BLaER1 (cell line): Measurements from ENCODE around the gene WNT9A.
"Not testable (repeated sequence)": the region's sequence is repeated elsewhere in the genome, so short reads cannot be mapped to it uniquely, and the experiment has no call there.

ENCODE experiments used
- H3K27ac ChIP-seq: shearing (Covaris generic); formaldehyde crosslinking; 2 replicates; pipeline ENCODE4 v1.8.1; 2022
- H3K27me3 ChIP-seq: shearing (Covaris generic); formaldehyde crosslinking; 2 replicates; pipeline ENCODE4 v1.8.1; 2022
- H3K36me3 ChIP-seq: shearing (Covaris generic); formaldehyde crosslinking; 2 replicates; pipeline ENCODE4 v1.8.1; 2022
- H3K4me1 ChIP-seq: shearing (Covaris generic); formaldehyde crosslinking; 2 replicates; pipeline ENCODE4 v1.8.1; 2022
- H3K4me2 ChIP-seq: shearing (Covaris generic); formaldehyde crosslinking; 2 replicates; pipeline ENCODE4 v1.8.1; 2022
- H3K4me3 ChIP-seq: shearing (Covaris generic); formaldehyde crosslinking; 2 replicates; pipeline ENCODE4 v1.8.1; 2022
- H3K9ac ChIP-seq: shearing (Covaris generic); formaldehyde crosslinking; 2 replicates; pipeline ENCODE4 v1.8.1; 2022
- H3K9me3 ChIP-seq: shearing (Covaris generic); formaldehyde crosslinking; 2 replicates; pipeline ENCODE4 v1.8.1; 2022
- H4K20me1 ChIP-seq: shearing (Covaris generic); formaldehyde crosslinking; 2 replicates; pipeline ENCODE4 v1.8.1; 2022
- Cebpa-rat ChIP-seq: shearing (Covaris generic); IDR thresholded peaks from 2 replicates; pipeline ENCODE4 v1.8.1; 2022

Gene WNT9A

DNA sequence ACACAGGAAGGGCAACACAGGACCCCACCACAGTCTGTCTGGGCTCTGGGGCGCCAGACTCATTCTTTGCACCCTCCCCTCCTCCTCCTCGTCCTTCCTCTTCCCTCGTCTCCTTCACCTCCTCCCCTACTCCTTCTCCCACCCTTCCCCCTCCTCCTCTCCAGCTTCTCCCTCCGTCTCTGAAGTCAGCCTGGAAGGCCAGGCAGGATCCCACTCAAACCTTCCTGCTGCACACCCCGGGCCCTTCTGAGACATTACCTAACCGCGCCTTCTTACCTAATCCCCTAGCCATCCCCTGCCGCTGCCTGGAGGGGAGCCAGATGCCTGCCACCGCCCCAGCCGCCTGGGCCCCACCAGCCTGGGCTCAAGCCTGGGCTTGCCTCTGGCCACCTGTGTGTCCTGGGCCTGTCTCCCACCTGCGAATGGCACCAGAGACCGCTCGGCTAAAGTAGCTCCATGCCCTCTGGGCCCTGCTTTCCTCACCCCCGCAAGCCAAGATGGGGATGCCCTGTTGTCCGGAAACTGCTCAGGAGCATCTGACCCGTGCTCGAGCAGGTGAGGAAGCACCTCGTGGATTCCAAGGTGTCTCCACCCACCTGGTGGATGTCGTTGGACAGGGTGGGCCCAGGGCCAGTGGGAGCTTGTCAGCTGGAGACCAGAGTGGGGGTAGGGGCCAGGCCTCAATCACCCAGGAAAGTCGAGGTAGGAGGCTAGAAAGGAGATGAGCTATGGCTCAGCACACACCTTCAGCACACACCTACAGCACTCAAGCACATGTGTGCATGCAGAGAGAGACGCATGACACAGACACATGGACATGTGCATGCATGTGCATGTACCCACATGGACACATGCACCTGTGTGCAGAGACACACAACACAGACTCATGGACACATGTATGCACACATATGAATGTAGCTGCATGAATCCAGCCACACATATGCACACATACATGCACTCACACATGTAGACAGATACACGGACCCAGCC, 31.9 kb downstream of the WNT9A start:
- TF ChIP-seq Cebpa-rat: no peak
- no peaks in the 10 kb centered on the region for H3K9me3 ChIP-seq
- H3K27ac ChIP-seq: no peak overlapping the region
- H3K4me2 ChIP-seq: no peak overlapping the region
- no peaks in the 10 kb centered on the region for H4K20me1 ChIP-seq
- no peaks in the 10 kb centered on the region for H3K36me3 ChIP-seq
- peaks cover 9% of the 10 kb centered on the region; the same call in 1 of the 2 replicates for H3K4me1 ChIP-seq
- H3K9ac ChIP-seq: no peak overlapping the region
- H3K27me3 ChIP-seq: no peaks in the 10 kb centered on the region
- H3K4me3 ChIP-seq: no peak overlapping the region

DNA sequence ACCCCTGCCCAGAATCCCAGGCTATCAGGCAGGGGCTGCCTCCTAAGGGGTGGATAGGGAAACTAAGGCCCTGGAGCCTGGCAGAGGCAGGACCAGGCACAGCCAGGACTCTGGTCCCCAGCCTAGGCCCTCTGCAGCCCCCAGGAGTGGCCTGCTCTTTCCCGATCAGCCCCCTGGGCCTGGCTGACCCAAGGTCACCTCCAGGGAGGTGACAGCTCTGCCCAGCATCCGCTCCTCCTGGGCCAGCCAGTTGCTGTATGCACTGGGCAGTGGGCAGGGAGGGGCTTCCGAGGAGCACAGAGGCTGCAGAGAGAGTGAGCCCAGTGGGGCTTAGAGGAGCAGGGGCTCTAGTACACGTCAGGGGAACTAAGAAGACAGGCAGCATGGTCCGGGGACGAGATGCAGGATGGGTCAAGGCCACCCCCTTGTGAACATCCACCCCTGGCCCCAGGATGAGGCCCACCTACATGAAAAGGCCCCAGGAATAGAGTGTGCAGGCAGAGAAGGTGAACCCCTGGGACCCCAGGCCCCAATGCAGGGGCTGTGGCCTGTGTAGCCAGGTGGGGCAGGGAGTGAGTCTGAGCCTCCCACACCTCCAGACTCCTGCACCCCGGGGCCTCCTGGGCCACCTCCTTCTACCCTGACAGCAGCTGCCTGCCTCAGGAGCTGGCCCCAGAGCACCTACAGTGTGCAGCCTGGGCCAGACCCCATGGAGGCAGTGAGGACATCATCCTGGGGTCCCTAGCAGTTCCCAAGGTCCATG, 32.8 kb downstream of the WNT9A start:
- H3K9ac ChIP-seq: no peak overlapping the region
- no peak for TF ChIP-seq Cebpa-rat
- H4K20me1 ChIP-seq: no peaks in the 10 kb centered on the region
- no peaks in the 10 kb centered on the region for H3K27me3 ChIP-seq
- H3K4me2 ChIP-seq: no peak overlapping the region
- H3K4me3 ChIP-seq: no peak overlapping the region
- no peak overlapping the region for H3K27ac ChIP-seq
- no peaks in the 10 kb centered on the region for H3K9me3 ChIP-seq
- H3K4me1 ChIP-seq: peaks cover 18% of the 10 kb centered on the region
- H3K36me3 ChIP-seq: no peaks in the 10 kb centered on the region

DNA sequence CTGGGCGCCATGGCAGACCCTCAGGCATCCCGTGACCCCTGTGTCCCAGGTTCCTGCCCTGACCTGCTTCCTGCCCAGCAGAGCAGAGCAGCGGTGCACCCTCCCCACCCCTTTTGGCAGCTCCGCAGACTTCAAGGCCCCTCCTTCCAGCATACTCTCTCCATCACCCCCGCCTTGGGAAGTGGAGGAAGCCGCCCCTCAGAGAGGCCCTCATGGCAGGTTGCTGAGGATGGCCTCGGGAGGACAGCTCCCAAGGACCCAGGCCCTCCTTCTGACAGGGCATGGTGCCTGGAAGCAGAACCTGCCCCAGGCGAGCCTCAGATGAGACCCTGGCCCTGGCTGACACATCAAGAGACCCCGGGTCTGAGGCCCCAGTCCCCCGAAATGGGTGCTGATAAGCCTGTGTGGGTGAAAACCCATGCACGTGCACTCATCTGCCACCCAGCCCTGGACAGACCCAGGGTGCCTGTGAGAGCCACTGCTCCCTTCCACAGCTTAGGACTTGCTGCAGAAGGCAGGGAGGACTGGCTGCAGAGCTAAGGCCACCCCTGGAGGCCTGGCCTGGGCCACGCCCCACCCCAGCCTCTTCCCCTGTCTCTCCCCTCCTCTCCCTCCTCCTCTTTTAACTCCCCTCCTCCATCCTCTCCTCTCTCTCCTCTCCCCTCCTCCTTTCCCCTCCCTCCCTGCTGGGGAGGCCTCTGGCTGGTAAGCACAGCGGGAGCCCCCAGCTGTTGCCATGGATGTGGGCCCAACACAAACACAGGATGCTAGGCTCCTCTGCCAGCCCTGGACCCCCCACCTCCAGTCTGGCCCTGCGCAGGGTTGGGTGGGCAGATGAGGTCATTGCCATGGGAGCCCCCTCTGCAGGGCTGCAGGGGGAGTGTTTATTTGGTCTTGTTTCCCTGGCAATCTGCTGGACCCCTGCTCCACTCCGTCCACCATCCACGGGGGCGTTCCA, 33.7 kb downstream of the WNT9A start:
- Histone ChIP-seq H4K20me1 (no peaks in the 10 kb centered on the region), H3K9me3 (no peaks in the 10 kb centered on the region), H3K27me3 (no peaks in the 10 kb centered on the region), H3K4me1 (peaks cover 20% of the 10 kb centered on the region), H3K4me3 (no peak overlapping the region), H3K27ac (no peak overlapping the region), H3K4me2 (no peak overlapping the region), H3K36me3 (no peaks in the 10 kb centered on the region), H3K9ac (no peak overlapping the region)
- TF ChIP-seq Cebpa-rat: no peak

DNA sequence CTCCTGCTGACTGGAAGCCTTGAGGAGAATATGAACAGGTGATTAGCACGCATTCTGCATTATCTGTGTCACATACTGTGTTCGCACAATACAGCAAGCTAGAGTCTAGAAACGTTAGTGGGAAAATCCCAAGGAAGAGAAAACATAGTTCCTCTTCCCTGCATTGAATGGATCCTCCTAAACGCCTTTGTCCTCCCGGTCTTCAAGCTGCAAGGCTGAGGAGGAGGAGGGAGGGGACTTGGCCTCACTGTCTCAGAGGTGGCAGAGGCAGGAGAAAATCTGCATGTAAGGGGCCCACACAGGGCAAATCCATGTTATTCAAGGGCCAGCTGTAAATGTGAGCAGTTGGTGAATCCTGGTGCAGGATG, 34.4 kb downstream of the WNT9A start:
- Histone ChIP-seq H3K9ac (no peak overlapping the region), H3K27ac (no peak overlapping the region), H3K36me3 (no peaks in the 10 kb centered on the region), H3K4me2 (no peak overlapping the region), H3K4me1 (peaks cover 23% of the 10 kb centered on the region), H3K4me3 (no peak overlapping the region), H4K20me1 (no peaks in the 10 kb centered on the region), H3K9me3 (no peaks in the 10 kb centered on the region), H3K27me3 (no peaks in the 10 kb centered on the region)
- TF ChIP-seq Cebpa-rat: no peak

- H3K9ac ChIP-seq: no peak overlapping the region
- H3K4me2 ChIP-seq: no peak overlapping the region
- no peak overlapping the region for H3K27ac ChIP-seq
- H3K36me3 ChIP-seq: no peaks in the 10 kb centered on the region
- no peak overlapping the region for H3K4me3 ChIP-seq
- TF ChIP-seq Cebpa-rat: no peak
- no peaks in the 10 kb centered on the region for H4K20me1 ChIP-seq
- H3K27me3 ChIP-seq: no peaks in the 10 kb centered on the region
- H3K9me3 ChIP-seq: no peaks in the 10 kb centered on the region
- H3K4me1 ChIP-seq: peaks cover 27% of the 10 kb centered on the region
Measured at GRCh38 chr1:227912866-227913265, 34.9 kb downstream of the WNT9A start.

GRCh38 chr1:227911376-227911775, 36.4 kb downstream of the WNT9A start:
- Histone ChIP-seq H3K36me3 (no peaks in the 10 kb centered on the region), H3K27ac (no peak overlapping the region), H3K27me3 (no peaks in the 10 kb centered on the region), H3K4me2 (no peak overlapping the region), H3K9me3 (no peaks in the 10 kb centered on the region), H3K4me3 (no peak overlapping the region), H4K20me1 (no peaks in the 10 kb centered on the region), H3K9ac (no peak overlapping the region), H3K4me1 (peaks cover 27% of the 10 kb centered on the region)
- TF ChIP-seq Cebpa-rat: no peak

GRCh38 chr1:227910511-227911153, 37.1 kb downstream of the WNT9A start:
- H3K36me3 ChIP-seq: no peaks in the 10 kb centered on the region
- peak overlapping the region; percentile 48 for H3K4me2 ChIP-seq
- no peak for TF ChIP-seq Cebpa-rat
- H3K9ac ChIP-seq: 0 out of 2 replicates have a peak overlapping the region, but pooled peaks have one; percentile 11
- peak overlapping the region; percentile 0; the same call in 1 of the 2 replicates for H3K27ac ChIP-seq
- no peak overlapping the region for H3K4me3 ChIP-seq
- peaks cover 27% of the 10 kb centered on the region for H3K4me1 ChIP-seq
- no peaks in the 10 kb centered on the region for H3K9me3 ChIP-seq
- H3K27me3 ChIP-seq: no peaks in the 10 kb centered on the region
- no peaks in the 10 kb centered on the region for H4K20me1 ChIP-seq

- not testable (repeated sequence) for H3K4me3 ChIP-seq, H3K9me3 ChIP-seq, H3K36me3 ChIP-seq, H3K27me3 ChIP-seq, H4K20me1 ChIP-seq
- Histone ChIP-seq H3K4me1 (peaks cover 33% of the 10 kb centered on the region), H3K9ac (0 out of 2 replicates have a peak overlapping the region, but pooled peaks have one; percentile 11), H3K27ac (peak overlapping the region; percentile 0; the same call in 1 of the 2 replicates), H3K4me2 (peak overlapping the region; percentile 48)
Measured at GRCh38 chr1:227909923-227910328, 37.8 kb downstream of the WNT9A start.

DNA sequence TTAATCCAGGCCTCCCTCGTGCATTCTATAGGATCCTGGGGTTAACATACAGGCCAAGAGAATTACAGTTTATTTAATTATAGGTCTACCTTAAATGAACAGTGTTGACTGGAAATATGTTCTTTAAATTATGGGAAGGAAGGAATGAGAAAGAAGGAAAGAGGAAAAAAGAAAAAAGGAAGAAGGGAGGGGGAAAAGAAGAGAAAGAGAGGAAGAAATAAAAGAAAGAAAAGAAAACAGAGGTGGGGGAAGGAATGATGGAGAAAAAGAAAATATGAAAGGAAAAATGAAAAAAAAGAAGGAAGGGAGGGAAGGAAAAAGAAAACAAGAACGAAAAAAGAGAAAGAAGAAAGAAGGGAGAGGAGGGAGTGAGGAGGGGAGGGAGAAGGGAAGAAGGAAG, 38.5 kb downstream of the WNT9A start:
- Histone ChIP-seq H3K9ac (no peak overlapping the region), H3K36me3 (no peaks in the 10 kb centered on the region), H3K9me3 (no peaks in the 10 kb centered on the region), H3K27ac (no peak overlapping the region), H4K20me1 (no peaks in the 10 kb centered on the region), H3K27me3 (no peaks in the 10 kb centered on the region), H3K4me3 (no peak overlapping the region), H3K4me1 (peaks cover 36% of the 10 kb centered on the region), H3K4me2 (no peak overlapping the region)
- no peak for TF ChIP-seq Cebpa-rat
